Measurements from ENCODE around the gene ZNF354C.

ZNF354C gene

DNA sequence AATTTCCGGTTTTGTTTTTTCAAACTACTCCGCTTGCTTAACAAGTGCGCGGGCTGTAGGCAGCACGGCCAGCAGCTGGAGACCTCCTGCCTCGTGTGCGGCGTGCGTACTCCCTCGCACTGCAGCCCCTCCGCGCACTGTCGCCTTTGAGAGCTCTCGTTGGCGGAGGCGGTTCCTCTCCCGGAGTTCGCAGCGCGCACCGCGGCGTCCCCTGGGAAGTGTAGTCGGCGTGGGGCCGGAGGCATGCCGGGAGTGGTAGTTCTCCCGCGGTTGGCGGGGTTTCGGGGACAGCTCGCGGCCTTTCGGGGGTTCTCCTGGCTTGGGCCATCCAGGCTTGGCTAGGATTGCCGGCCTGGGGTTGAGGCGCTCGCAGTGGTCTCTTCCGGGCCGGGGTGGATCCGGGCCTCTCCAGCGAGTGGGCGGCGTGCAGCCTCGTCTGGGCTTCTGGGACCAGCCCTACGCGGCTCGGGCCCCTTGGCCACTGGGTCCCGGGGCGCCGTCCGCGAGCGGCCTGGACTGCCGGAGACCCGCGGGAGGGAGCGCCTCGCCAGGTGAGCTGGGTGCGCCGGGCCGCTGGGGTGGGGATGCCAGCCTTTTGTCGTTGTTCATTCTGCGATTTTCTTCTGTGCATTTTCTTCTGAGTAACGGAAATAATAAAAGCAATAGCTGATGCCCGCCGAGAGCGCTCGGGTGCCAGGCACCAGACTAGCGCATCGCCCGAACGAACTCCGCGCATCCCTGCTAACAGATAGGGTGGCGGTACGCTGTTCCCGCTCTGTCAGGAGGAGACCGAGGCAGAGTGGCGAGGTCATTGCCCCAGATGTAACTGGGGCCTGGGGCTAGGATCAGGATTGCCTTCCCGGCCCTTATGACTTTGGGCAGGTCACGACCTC, at the start of gene ZNF354C:
TSS of gene ZNF354C (plus strand) at position 258 of the 893 bp plus-strand sequence. CDS start 1,696 bp downstream, outside the sequence.
- Mint-ChIP-seq H3K4me1 (peaks cover 11 to 25% of the 10 kb centered on the region in 2 donors), H3K4me3 (peak within 1 kb of the TSS; percentile 86 to 93), H3K9me3 (peaks cover 17 to 25% of the 10 kb centered on the region in 2 donors), H3K27ac (peak within 1 kb of the TSS; percentile 94), H3K36me3 (peaks cover 42 to 46% of the 10 kb centered on the region in 2 donors), H3K27me3 (peaks cover 10 to 12% of the 10 kb centered on the region in 2 donors)
- ATAC-seq (replicated peaks), result peak; percentile 98 to 99
- peak; percentile 90 for DNase-seq

DNA sequence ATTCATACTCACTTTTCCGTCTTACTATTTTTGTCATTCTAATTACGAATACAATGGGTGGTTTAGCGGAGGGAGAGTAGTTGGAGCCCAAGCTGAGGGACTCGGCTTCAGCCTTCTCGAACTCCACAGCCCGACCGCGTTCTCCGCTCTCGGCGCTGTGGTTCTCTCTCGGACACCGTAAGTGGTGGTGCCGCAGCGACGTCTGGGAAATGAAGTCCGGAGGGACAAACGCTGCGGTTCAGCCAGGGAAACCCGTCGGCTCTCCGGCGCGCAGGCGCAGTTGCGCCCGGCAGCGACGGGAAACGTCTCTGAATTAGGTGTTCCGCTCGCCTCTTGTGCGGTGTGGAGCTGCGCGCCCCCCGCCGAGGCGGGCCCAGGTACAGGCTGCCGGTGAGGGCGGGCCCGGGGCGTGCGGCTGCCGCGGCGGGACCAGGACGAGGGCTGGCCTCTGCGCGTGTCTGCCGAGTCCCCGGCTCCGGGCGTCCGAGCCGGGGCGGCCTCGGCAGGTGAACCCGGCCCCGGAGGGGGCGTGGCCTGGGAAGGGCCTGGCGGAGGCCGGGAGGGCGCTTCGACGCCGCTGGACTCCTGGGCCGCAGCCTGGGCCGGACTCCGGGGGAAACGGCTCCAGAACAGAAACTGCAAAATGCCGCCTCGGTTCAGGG, 36.5 kb upstream of the ZNF354C start, which contains the start of gene ZNF879:
TSS of gene ZNF879 (plus strand) at position 277 of the 662 bp plus-strand sequence. CDS start 1,201 bp downstream, outside the sequence.
- Mint-ChIP-seq H3K27me3 (peaks cover 0 to 7% of the 10 kb centered on the region in 2 donors), H3K4me3 (peak within 1 kb of the TSS; percentile 96 to 98)
- peak; percentile 94 to 96 for ATAC-seq (replicated peaks)

DNA sequence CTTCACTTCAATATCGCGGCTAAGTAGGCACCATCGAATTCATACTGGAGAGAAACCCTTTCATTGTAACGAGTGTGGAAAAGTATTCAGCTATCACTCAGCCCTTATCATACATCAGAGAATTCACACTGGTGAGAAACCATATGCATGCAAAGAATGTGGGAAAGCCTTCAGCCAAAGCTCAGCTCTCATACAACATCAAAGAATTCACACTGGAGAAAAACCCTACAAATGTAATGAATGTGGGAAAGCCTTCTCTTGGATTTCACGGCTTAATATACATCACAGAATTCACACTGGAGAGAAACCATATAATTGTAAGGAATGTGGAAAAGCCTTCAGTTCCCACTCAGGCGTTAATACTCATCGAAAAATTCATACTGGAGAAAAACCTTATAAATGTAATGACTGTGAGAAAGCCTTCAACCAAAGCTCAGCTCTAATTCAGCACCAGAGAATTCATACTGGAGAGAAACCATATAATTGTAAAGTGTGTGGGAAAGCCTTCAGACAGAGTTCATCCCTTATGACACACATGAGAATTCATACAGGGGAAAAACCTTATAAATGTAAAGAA, 27.1 kb upstream of the ZNF354C start:
- H3K4me3 Mint-ChIP-seq, result no peak overlapping the region
- H3K27me3 Mint-ChIP-seq, result no peaks in the 10 kb centered on the region
- H3K4me1 Mint-ChIP-seq, result no peaks in the 10 kb centered on the region
- no peak overlapping the region for H3K27ac Mint-ChIP-seq
- peaks cover 60 to 70% of the 10 kb centered on the region in 2 donors for H3K36me3 Mint-ChIP-seq
- H3K9me3 Mint-ChIP-seq, result peaks cover 45 to 50% of the 10 kb centered on the region in 2 donors
- DNase-seq (no peak), ATAC-seq (replicated peaks) (no peak)

More for the DNA sequence above, 36.5 kb upstream of the ZNF354C start, which contains the start of gene ZNF879:
- Mint-ChIP-seq H3K9me3 (peaks cover 12 to 22% of the 10 kb centered on the region in 2 donors), H3K36me3 (peaks cover 29 to 34% of the 10 kb centered on the region in 2 donors), H3K4me1 (peaks cover 3 to 12% of the 10 kb centered on the region in 2 donors), H3K27ac (peak within 1 kb of the TSS; percentile 95)
- peak; percentile 93 for DNase-seq

DNA sequence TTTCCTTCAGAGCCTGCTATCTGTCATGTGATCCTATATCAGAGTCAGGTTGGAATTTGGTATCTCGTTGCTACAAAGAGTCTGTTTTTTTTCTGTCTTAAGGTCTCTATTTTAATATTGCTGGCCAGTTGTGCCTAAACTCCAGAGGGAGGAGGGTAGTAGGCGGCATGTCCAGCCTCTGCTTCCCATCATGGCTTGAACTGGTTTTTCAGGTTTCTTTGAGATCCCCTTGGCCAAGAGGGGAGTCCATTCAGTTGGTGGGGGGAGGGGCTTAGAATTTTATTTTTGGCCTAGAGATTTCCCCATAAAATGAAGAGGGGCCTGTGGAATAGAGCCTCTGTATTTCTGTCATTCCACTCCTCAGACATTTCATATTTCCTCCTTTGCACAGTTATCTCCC, 15.4 kb upstream of the ZNF354C start:
- peaks cover 6 to 8% of the 10 kb centered on the region in 2 donors for H3K27me3 Mint-ChIP-seq
- peaks cover 0 to 1% of the 10 kb centered on the region in 2 donors for H3K4me1 Mint-ChIP-seq
- no peak for ATAC-seq (replicated peaks)
- H3K9me3 Mint-ChIP-seq, result peaks cover 28 to 29% of the 10 kb centered on the region in 2 donors
- H3K36me3 Mint-ChIP-seq, result peaks cover 4 to 7% of the 10 kb centered on the region in 2 donors
- DNase-seq, result no peak
- H3K27ac Mint-ChIP-seq, result no peak overlapping the region
- no peak overlapping the region for H3K4me3 Mint-ChIP-seq

DNA sequence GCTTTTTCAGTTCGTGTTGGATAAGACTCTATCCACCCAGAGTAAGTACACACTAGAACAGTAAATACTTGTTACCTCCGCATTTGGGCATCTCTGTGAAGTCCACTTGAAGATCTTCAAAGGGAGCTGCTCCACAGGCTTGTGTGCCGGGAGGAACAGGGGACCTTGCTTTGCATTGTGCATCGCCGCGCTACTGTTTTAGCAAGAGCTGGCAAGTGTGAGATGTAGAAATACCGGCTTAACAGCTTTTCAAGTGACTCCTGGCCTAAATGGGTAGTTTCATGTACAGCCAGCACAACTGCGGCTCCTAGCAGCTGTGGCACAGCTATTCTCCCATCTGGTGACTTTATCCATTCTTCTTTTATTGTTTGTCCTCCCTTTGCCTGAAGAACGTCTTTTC, 8.4 kb upstream of the ZNF354C start:
- ATAC-seq (replicated peaks), result no peak
- no peak for DNase-seq
- H3K27me3 Mint-ChIP-seq, result peaks cover 9 to 18% of the 10 kb centered on the region in 2 donors
- no peak overlapping the region for H3K4me3 Mint-ChIP-seq
- peaks cover 16 to 24% of the 10 kb centered on the region in 2 donors for H3K9me3 Mint-ChIP-seq
- no peak overlapping the region for H3K27ac Mint-ChIP-seq
- H3K4me1 Mint-ChIP-seq, result peaks cover 0 to 1% of the 10 kb centered on the region in 2 donors
- H3K36me3 Mint-ChIP-seq, result peaks cover 3 to 4% of the 10 kb centered on the region in 2 donors

DNA sequence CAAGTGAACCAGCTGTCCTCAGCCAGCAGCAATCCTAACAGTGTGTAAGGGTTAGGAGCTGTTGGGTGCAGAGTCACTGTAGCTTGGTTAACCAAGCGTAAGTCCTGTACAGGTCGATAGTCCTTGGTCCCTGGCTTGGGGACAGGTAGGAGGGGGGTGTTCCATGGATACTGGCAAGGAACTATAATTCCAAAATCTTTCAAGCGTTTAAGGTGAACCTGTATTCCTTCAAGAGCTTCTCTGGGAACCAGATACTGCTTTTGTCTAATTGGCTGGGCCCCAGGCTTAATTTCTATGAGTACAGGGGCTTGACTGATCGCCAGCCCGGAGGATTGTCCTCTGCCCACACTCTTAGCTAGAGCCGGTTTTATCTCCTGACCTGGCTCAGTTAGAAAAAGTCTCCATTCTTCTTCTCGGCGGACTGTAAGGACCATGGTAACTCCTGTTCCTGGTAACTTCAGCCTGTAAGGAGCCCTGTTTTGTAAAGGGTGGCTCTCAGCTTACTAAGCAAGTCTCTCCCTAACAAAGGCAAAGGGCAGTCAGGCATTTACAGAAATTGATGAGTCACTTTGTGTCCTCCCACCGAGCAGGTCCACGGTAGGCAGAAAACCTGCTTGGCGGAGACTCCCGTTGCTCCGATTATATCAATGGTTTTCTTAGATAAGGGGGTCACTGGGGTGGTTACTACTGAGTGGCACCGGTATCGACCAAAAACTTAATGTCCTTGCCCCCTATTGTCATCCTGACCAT, 6.0 kb upstream of the ZNF354C start:
- no peak overlapping the region for H3K4me3 Mint-ChIP-seq
- DNase-seq (no peak), ATAC-seq (replicated peaks) (no peak)
- H3K27me3 Mint-ChIP-seq, result peaks cover 10 to 19% of the 10 kb centered on the region in 2 donors
- H3K36me3 Mint-ChIP-seq, result peaks cover 0 to 3% of the 10 kb centered on the region in 2 donors
- no peak overlapping the region for H3K27ac Mint-ChIP-seq
- no peaks in the 10 kb centered on the region for H3K4me1 Mint-ChIP-seq
- peaks cover 6 to 19% of the 10 kb centered on the region in 2 donors for H3K9me3 Mint-ChIP-seq

DNA sequence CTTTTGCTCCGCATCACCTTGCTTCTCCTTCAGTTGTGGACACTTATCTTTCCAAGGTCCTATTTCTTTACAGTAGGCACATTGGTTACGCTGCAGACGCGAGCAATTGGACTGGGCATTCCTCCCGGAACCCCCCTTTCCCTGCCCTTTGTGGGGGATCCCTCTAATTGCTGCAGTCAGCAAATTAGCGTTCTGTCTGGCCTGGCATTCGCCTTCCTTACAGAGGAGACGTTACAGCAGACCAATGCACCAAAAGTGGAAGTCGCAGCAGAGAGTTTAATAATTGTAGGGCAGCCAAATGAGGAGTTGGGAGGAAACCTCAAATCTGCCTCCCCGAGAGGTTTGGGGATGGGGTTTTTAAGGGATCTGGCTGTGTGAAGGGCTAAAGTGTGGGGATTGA, 5.3 kb upstream of the ZNF354C start:
- DNase-seq (no peak), ATAC-seq (replicated peaks) (no peak)
- Mint-ChIP-seq H3K4me3 (no peak overlapping the region), H3K9me3 (peaks cover 9 to 22% of the 10 kb centered on the region in 2 donors), H3K4me1 (peaks cover 0 to 2% of the 10 kb centered on the region in 2 donors), H3K27ac (no peak overlapping the region), H3K36me3 (peaks cover 4 to 6% of the 10 kb centered on the region in 2 donors), H3K27me3 (peaks cover 10 to 19% of the 10 kb centered on the region in 2 donors)

DNA sequence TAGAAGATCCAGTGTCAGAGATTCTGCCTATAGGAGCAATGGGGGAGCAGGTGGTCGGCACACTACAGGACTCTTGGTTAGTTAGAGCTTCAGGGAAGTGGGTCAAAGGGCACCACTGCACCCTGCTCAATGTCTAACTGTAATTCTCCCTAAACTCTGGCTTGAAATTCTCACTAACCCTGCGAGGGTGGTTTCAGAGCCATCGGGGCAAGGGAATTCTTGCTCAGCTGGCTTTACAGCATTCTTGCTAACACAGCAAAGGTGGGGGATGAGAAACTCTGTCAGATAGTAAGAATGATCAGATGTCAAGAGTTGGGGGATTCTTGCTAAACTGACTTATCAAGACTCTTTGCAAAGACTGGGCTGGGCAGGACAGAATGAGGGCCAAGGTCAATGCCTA, 4.7 kb upstream of the ZNF354C start:
- no peak for ATAC-seq (replicated peaks)
- H3K4me1 Mint-ChIP-seq, result peaks cover 0 to 3% of the 10 kb centered on the region in 2 donors
- H3K27me3 Mint-ChIP-seq, result peaks cover 10 to 19% of the 10 kb centered on the region in 2 donors
- peaks cover 5 to 10% of the 10 kb centered on the region in 2 donors for H3K36me3 Mint-ChIP-seq
- peaks cover 9 to 22% of the 10 kb centered on the region in 2 donors for H3K9me3 Mint-ChIP-seq
- no peak overlapping the region for H3K27ac Mint-ChIP-seq
- no peak for DNase-seq
- no peak overlapping the region for H3K4me3 Mint-ChIP-seq

DNA sequence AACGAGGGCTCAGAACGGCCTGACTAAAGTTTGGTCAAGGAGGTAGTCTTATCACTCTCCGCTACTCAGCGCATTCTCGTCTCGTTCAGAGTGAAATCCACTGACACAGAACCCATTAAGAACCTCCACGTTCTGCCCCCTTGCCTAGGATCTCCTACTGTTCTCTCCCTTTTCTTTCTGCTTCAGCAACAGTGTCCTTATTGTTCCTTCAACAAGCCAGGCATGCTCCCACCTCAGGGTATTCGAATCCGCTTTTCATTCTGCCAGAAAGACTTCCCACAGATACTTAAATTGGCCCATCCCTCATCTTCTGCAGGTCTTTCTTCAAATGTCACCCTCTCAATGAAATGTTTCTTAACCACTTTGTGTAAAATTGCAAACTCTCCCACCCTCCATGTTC, 4.3 kb upstream of the ZNF354C start:
- Mint-ChIP-seq H3K4me1 (peaks cover 3% of the 10 kb centered on the region in 2 donors), H3K36me3 (peaks cover 5 to 10% of the 10 kb centered on the region in 2 donors), H3K4me3 (no peak overlapping the region), H3K27ac (no peak overlapping the region), H3K27me3 (peaks cover 10 to 19% of the 10 kb centered on the region in 2 donors), H3K9me3 (peaks cover 9 to 22% of the 10 kb centered on the region in 2 donors)
- ATAC-seq (replicated peaks) (no peak), DNase-seq (no peak)

DNA sequence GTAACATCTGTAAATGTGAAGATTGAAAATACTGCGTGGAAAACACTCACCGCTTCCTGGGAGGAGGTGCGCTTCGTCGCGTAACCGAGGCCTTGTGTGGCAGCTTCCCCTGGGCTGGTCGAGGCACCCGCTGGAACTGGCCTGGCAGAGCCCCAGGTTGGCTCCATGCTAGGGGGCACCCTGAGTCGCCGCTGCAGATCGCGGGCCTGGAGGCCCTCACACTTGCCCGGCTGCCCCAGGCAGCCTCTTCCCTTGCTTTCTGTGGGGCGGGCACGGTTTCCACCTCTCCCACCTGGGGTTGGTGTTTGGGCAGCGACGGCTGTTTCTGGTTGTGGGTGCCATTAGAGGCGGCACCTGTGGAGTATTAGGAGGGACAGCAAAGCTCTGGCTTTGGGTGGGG, 852 bp downstream of the ZNF354C start:
- peaks cover 11 to 25% of the 10 kb centered on the region in 2 donors for H3K4me1 Mint-ChIP-seq
- peaks cover 48 to 53% of the 10 kb centered on the region in 2 donors for H3K36me3 Mint-ChIP-seq

DNA sequence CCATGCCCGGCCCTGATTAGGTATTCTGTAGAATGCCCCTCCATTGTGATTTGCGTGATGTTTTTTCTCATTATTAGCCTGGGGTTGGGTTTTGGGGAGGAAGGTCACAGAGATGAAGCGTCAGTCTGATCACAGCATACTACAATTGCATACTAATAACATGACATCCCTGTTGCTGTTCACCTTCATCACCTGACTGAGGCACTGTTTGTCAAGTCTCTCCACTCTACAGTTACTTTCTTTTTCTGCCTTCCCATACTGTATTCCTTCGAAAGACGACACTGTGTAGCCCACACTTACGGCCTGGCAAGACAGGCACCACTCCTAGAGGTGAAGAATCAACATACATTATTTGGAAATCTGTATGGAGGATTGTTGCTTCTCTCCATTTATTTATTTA, 5.5 kb downstream of the ZNF354C start:
- DNase-seq (no peak), ATAC-seq (replicated peaks) (no peak)
- Mint-ChIP-seq H3K27me3 (no peaks in the 10 kb centered on the region), H3K27ac (no peak overlapping the region), H3K36me3 (peaks cover 85 to 86% of the 10 kb centered on the region in 2 donors), H3K4me1 (peaks cover 7 to 23% of the 10 kb centered on the region in 2 donors), H3K9me3 (peaks cover 25 to 32% of the 10 kb centered on the region in 2 donors), H3K4me3 (no peak overlapping the region)

More for the DNA sequence above, 852 bp downstream of the ZNF354C start:
- no peak for ATAC-seq (replicated peaks)
- peak overlapping the region; percentile 86 to 93 for H3K4me3 Mint-ChIP-seq
- DNase-seq, result no peak
- H3K9me3 Mint-ChIP-seq, result peaks cover 20 to 26% of the 10 kb centered on the region in 2 donors
- H3K27ac Mint-ChIP-seq, result peak overlapping the region; percentile 25
- H3K27me3 Mint-ChIP-seq, result peaks cover 9% of the 10 kb centered on the region in 2 donors

DNA sequence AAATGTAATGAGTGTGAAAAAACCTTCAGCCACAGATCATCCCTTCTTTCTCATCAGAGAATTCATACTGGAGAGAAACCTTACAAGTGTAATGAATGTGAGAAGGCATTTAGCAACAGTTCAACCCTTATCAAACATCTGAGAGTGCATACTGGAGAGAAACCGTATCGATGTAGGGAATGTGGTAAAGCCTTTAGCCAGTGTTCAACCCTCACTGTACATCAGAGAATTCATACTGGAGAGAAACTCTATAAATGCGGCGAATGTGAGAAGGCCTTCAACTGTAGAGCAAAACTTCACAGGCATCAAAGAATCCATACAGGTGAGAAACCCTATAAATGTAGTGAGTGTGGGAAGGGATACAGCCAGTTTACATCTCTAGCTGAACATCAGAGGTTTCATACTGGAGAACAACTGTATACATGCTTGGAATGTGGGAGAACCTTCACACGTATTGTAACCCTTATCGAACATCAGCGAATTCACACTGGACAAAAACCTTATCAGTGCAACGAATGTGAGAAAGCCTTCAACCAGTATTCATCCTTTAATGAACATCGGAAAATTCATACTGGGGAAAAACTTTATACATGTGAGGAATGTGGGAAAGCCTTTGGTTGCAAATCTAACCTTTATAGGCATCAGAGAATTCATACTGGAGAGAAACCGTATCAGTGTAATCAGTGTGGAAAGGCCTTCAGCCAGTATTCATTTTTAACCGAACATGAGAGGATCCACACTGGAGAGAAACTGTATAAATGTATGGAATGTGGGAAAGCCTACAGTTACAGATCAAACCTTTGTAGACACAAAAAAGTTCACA, 19.2 kb downstream of the ZNF354C start:
- ATAC-seq (replicated peaks), result no peak
- Mint-ChIP-seq H3K9me3 (peaks cover 41 to 51% of the 10 kb centered on the region in 2 donors), H3K36me3 (peaks cover 70 to 75% of the 10 kb centered on the region in 2 donors), H3K4me3 (no peak overlapping the region), H3K4me1 (no peaks in the 10 kb centered on the region), H3K27ac (no peak overlapping the region), H3K27me3 (no peaks in the 10 kb centered on the region)
- DNase-seq, result no peak

DNA sequence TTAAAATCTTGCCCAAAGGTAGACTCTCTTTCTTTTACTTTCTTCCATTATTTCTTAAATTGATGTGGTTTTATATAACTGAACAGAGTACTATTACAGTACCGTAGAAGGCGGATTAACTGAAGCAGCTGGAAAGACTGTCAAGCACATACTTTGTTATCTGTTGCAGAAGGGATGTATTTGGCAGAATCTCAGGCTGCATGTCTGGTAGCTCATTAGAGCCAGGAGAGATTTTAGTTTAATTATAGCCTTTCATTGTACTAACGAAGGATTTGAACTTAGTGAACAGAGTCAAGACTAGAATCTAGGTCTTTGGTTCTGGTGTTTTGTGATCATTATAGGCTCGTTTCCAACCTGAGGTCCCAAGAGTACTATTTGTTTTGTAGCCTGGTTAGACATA, 20.6 kb downstream of the ZNF354C start:
- H3K4me1 Mint-ChIP-seq, result no peaks in the 10 kb centered on the region
- ATAC-seq (replicated peaks), result no peak
- H3K27me3 Mint-ChIP-seq, result no peaks in the 10 kb centered on the region
- H3K27ac Mint-ChIP-seq, result no peak overlapping the region
- no peak overlapping the region for H3K4me3 Mint-ChIP-seq
- H3K36me3 Mint-ChIP-seq, result peaks cover 60 to 69% of the 10 kb centered on the region in 2 donors
- peaks cover 42 to 56% of the 10 kb centered on the region in 2 donors for H3K9me3 Mint-ChIP-seq
- no peak for DNase-seq
